PC-9 (cell line): ENCODE measurements around the gene SP140. TPM values are rescaled to one million over a fixed set of nuclear protein-coding genes. Genes with fewer than 3 reads are reported as not detected.

Experiments used
- BruUV-seq: library from RNA; stranded (reverse); fragments of 400-500 nt; replicated peaks from 2 replicates; lab custom pipeline; 2021; lab: Mats Ljungman, UMichigan
- CTCF ChIA-PET: fragments of 300-600 bp; sonication (Branson Sonifier 250); formaldehyde crosslinking; loops from one replicate; lab custom pipeline; 2022; ENCODE audit warnings: antibody characterized with exemption; lab: Charles Lee
- POLR2A ChIA-PET: fragments of 300-600 bp; sonication (Branson Sonifier 250); formaldehyde crosslinking; loops from one replicate; lab custom pipeline; 2022; ENCODE audit warnings: antibody characterized with exemption; ENCODE audit not compliant: unreplicated experiment; lab: Charles Lee
- DNase-seq, 2 experiments: peaks; one replicate each; pipeline versions ENCODE4 v3.0.0 to v3.0.0-alpha.2; 2015 to 2022; ENCODE audit warnings: mixed read lengths in 1 of 2
- H2AFZ ChIP-seq: fragments of 200-600 bp; sonication (generic); 2 replicates; pipeline ENCODE4 v1.8.1; 2017; ENCODE audit warnings: antibody characterized with exemption
- H3F3A ChIP-seq: fragments of 200-600 bp; sonication (generic); 2 replicates; pipeline ENCODE4 v1.8.1; 2017; ENCODE audit warnings: antibody characterized with exemption, mild to moderate bottlenecking, low read depth; ENCODE audit not compliant: insufficient read depth
- H3K27ac ChIP-seq: fragments of 200-600 bp; sonication (generic); 2 replicates; pipeline ENCODE4 v1.6.1; 2016; ENCODE audit warnings: mixed run types
- H3K27me3 ChIP-seq: fragments of 200-600 bp; sonication (generic); 2 replicates; pipeline ENCODE4 v1.6.1; 2016; ENCODE audit warnings: low read depth, mixed run types; ENCODE audit not compliant: insufficient read depth
- H3K36me3 ChIP-seq: fragments of 200-600 bp; sonication (generic); 2 replicates; pipeline ENCODE4 v1.6.1; 2016; ENCODE audit warnings: low read depth, mixed run types
- H3K4me1 ChIP-seq: fragments of 200-600 bp; sonication (generic); replicated peaks from 2 replicates; pipeline ENCODE4 v1.6.1; 2016; ENCODE audit warnings: mixed run types; ENCODE audit not compliant: insufficient read depth
- H3K4me2 ChIP-seq: fragments of 200-600 bp; sonication (generic); 2 replicates; pipeline ENCODE4 v1.6.1; 2017; ENCODE audit warnings: mixed run types
- H3K4me3 ChIP-seq: fragments of 200-600 bp; sonication (generic); 2 replicates; pipeline ENCODE4 v1.6.1; 2016; ENCODE audit warnings: mixed run types
- H3K79me2 ChIP-seq: fragments of 200-600 bp; sonication (generic); 2 replicates; pipeline ENCODE4 v1.6.1; 2017; ENCODE audit warnings: low read depth, mixed run types
- H3K9me2 ChIP-seq: fragments of 200-600 bp; sonication (generic); 2 replicates; pipeline ENCODE4 v1.8.1; 2017; ENCODE audit warnings: mild to moderate bottlenecking; ENCODE audit not compliant: insufficient read depth
- H3K9me3 ChIP-seq: fragments of 200-600 bp; sonication (generic); 2 replicates; pipeline ENCODE4 v1.8.1; 2016; ENCODE audit warnings: low read depth; ENCODE audit not compliant: insufficient read depth
- H4K20me1 ChIP-seq: fragments of 200-600 bp; sonication (generic); 2 replicates; pipeline ENCODE4 v1.8.1; 2017; ENCODE audit not compliant: insufficient read depth
- EZH2 ChIP-seq: fragments of 200-600 bp; sonication (generic); IDR thresholded peaks from 2 replicates; pipeline ENCODE4 v1.8.0; 2017; ENCODE audit warnings: antibody characterized with exemption, low read depth
- intact Hi-C: fragments of 100-400 bp; cut with micrococcal nuclease; formaldehyde crosslinking; loops from one replicate; pipeline ENCODE4 v1.10.0; 2022; ENCODE audit not compliant: unreplicated experiment
- total RNA-seq: library from RNA; stranded (reverse); gene quantifications from 2 replicates; pipeline ENCODE4 v1.2.3, GENCODE V29; 2021
- TF ChIP-seq, protein P1 (sequence below): fragments of 200-600 bp; sonication (generic); conservative IDR thresholded peaks from 2 replicates; pipeline ENCODE4 v1.6.1; 2017; ENCODE audit warnings: mixed run types, antibody characterized with exemption, mild to moderate bottlenecking, moderate library complexity

The SP140 gene
- total RNA-seq, 1 experiment from 2014 or later, result 0.83 TPM

DNA sequence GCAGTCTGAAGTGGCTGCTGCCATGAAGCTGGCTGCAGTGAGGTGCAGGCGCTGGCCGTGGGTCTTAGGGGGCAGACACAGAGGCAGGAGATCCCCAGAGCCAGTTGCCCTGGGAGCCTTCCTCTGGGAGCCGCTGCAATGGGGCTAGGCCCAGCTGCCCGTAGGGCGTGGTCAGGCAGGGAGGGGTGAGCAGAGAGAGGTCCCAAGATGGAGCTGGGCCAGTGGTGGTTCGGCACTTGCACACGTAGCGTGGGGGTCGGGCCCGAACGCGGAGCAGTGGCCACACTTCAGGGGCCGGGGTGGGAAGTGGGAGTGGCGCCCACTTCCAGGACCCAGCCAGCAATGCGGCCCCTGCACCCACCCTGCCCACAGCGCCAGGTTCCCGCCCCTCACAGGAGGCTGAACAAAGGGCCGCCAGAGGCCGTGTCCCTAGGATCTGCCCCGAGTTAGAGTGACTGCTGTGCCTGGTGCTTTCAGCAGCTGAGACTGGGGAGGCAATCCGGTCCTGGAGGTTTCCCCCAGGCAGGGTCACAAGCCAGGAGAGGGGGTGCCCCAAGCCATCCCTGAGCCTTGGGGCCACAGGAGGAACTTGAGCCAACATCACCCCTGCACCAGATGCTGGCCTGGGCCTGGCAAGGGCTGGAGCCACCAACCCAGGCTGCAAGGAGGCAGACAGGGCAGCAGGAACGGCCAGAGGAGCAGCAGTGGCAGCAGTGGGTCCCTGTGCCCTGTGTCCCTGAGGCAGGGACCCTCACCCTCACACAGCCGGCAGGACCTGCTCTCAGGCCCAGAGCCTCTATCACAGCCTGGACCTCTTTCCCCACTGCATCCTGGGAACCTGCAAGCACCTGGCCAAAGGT, 80.1 kb downstream of the SP140 start:
- H3K27me3 ChIP-seq, result no peaks in the 10 kb centered on the region
- no peak overlapping the region for H2AFZ ChIP-seq
- H3K4me3 ChIP-seq, result no peak overlapping the region
- no peaks in the 10 kb centered on the region for H3K79me2 ChIP-seq
- H3K27ac ChIP-seq, result no peak overlapping the region
- no peak for DNase-seq
- H4K20me1 ChIP-seq, result no peaks in the 10 kb centered on the region
- H3F3A ChIP-seq, result no peaks in the 10 kb centered on the region
- no peak overlapping the region for H3K4me2 ChIP-seq
- no peak for TF ChIP-seq EZH2
- TF ChIP-seq, protein P1, sequence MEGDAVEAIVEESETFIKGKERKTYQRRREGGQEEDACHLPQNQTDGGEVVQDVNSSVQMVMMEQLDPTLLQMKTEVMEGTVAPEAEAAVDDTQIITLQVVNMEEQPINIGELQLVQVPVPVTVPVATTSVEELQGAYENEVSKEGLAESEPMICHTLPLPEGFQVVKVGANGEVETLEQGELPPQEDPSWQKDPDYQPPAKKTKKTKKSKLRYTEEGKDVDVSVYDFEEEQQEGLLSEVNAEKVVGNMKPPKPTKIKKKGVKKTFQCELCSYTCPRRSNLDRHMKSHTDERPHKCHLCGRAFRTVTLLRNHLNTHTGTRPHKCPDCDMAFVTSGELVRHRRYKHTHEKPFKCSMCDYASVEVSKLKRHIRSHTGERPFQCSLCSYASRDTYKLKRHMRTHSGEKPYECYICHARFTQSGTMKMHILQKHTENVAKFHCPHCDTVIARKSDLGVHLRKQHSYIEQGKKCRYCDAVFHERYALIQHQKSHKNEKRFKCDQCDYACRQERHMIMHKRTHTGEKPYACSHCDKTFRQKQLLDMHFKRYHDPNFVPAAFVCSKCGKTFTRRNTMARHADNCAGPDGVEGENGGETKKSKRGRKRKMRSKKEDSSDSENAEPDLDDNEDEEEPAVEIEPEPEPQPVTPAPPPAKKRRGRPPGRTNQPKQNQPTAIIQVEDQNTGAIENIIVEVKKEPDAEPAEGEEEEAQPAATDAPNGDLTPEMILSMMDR, result no peak
- no TSS peak for BruUV-seq
- intact Hi-C loops, result no loop called here
- 0 out of 2 replicates have a peak, but pooled peaks cover 6% of the 10 kb centered on the region for H3K9me3 ChIP-seq
- ChIA-PET POLR2A (no interaction called here), CTCF (no interaction called here)
- H3K36me3 ChIP-seq, result no peaks in the 10 kb centered on the region
- H3K4me1 ChIP-seq, result no peaks in the 10 kb centered on the region
- H3K9me2 ChIP-seq, result no peaks in the 10 kb centered on the region

DNA sequence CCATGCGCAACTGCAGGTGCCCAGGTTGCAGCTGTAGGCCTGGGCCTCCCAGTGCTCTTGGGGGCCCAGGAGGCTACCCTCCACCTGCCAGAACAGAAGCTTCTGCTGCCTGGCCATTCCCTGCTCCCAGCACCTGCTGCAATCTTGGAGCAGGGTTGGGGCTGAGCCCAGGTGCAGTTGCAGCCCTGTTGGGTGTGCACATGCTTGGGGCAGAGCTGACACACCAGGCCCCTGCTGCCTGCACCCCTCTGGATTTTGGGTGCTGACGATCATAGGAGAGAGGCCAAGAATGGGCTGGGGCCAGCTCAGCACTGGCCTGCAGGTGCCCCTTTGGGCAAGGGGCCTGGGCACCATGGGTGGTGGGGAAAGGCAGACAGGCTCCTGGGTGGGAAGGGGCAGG, 80.9 kb downstream of the SP140 start:
- no peaks in the 10 kb centered on the region for H3K27me3 ChIP-seq
- no peak overlapping the region for H3K27ac ChIP-seq
- no peaks in the 10 kb centered on the region for H3K79me2 ChIP-seq
- POLR2A ChIA-PET, result interaction anchor here (0.5 kb wide), 1 partner anchor 235 kb away, joined by 4 read pairs; no protein-coding TSS in a partner anchor
- H3K4me1 ChIP-seq, result no peaks in the 10 kb centered on the region
- no peak overlapping the region for H3K4me3 ChIP-seq
- intact Hi-C loops, result no loop called here
- H3K9me2 ChIP-seq, result no peaks in the 10 kb centered on the region
- H3K9me3 ChIP-seq, result 0 out of 2 replicates have a peak, but pooled peaks cover 6% of the 10 kb centered on the region
- H2AFZ ChIP-seq, result no peak overlapping the region
- H3K36me3 ChIP-seq, result no peaks in the 10 kb centered on the region
- DNase-seq, result no peak
- TF ChIP-seq, protein P1, result no peak
- no peak for TF ChIP-seq EZH2
- CTCF ChIA-PET, result no interaction called here
- H3F3A ChIP-seq, result no peaks in the 10 kb centered on the region
- BruUV-seq, result no TSS peak
- H3K4me2 ChIP-seq, result no peak overlapping the region
- H4K20me1 ChIP-seq, result no peaks in the 10 kb centered on the region

GRCh38 chr2:230307485-230307884, 81.9 kb downstream of the SP140 start:
- H3K9me3 ChIP-seq, result 0 out of 2 replicates have a peak, but pooled peaks cover 6% of the 10 kb centered on the region
- no peak overlapping the region for H3K27ac ChIP-seq
- H2AFZ ChIP-seq, result no peak overlapping the region
- H3F3A ChIP-seq, result no peaks in the 10 kb centered on the region
- no peaks in the 10 kb centered on the region for H3K4me1 ChIP-seq
- no peaks in the 10 kb centered on the region for H3K79me2 ChIP-seq
- DNase-seq, result no peak
- H3K27me3 ChIP-seq, result no peaks in the 10 kb centered on the region
- no peaks in the 10 kb centered on the region for H4K20me1 ChIP-seq
- CTCF ChIA-PET, result no interaction called here
- no peak overlapping the region for H3K4me2 ChIP-seq
- no TSS peak for BruUV-seq
- H3K4me3 ChIP-seq, result no peak overlapping the region
- H3K36me3 ChIP-seq, result no peaks in the 10 kb centered on the region
- H3K9me2 ChIP-seq, result no peaks in the 10 kb centered on the region
- TF ChIP-seq, protein P1, result no peak
- no peak for TF ChIP-seq EZH2
- POLR2A ChIA-PET, result no interaction called here
- intact Hi-C loops, result no loop called here
